T-helper 1 cell treated with Interleukin-12 subunit alpha and Interleukin-12 subunit beta and Interleukin-4 antibody, amounts not matched to agents 30 μg/mL and 1 μg/mL, for 36 hours (primary cell): ENCODE results near the gene ATF6.

Experiments
- H3K27ac Mint-ChIP-seq: one replicate; pipeline ENCODE4 v1.8.0; 2021; ENCODE audit warnings: mild to moderate bottlenecking, mixed read lengths
- H3K27me3 Mint-ChIP-seq: one replicate; pipeline ENCODE4 v1.8.0; 2021; ENCODE audit warnings: low read depth, mixed read lengths
- H3K36me3 Mint-ChIP-seq: one replicate; pipeline ENCODE4 v1.8.0; 2021; ENCODE audit warnings: low read depth, mixed read lengths
- H3K4me1 Mint-ChIP-seq: one replicate; pipeline ENCODE4 v1.8.0; 2021; ENCODE audit warnings: low read depth, mixed read lengths
- H3K4me3 Mint-ChIP-seq: one replicate; pipeline ENCODE4 v1.8.0; 2021; ENCODE audit warnings: mild to moderate bottlenecking, moderate library complexity, mixed read lengths
- H3K9me3 Mint-ChIP-seq: one replicate; pipeline ENCODE4 v1.8.0; 2021; ENCODE audit warnings: mixed read lengths

Gene ATF6

GRCh38 chr1:161972828-161973227 lies 206.7 kb downstream of the ATF6 start:
- Mint-ChIP-seq H3K27me3 (no peaks in the 10 kb centered on the region), H3K9me3 (no peaks in the 10 kb centered on the region), H3K4me1 (no peaks in the 10 kb centered on the region), H3K36me3 (peaks cover 2% of the 10 kb centered on the region), H3K4me3 (no peak overlapping the region), H3K27ac (no peak overlapping the region)

GRCh38 chr1:161973924-161974845 lies 208.1 kb downstream of the ATF6 start:
- Mint-ChIP-seq H3K27me3 (no peaks in the 10 kb centered on the region), H3K36me3 (no peaks in the 10 kb centered on the region), H3K4me3 (no peak overlapping the region), H3K4me1 (no peaks in the 10 kb centered on the region), H3K9me3 (no peaks in the 10 kb centered on the region), H3K27ac (no peak overlapping the region)

- no peak overlapping the region for H3K27ac Mint-ChIP-seq
- H3K4me3 Mint-ChIP-seq = no peak overlapping the region
- H3K27me3 Mint-ChIP-seq = no peaks in the 10 kb centered on the region
- no peaks in the 10 kb centered on the region for H3K9me3 Mint-ChIP-seq
- H3K4me1 Mint-ChIP-seq = no peaks in the 10 kb centered on the region
- no peaks in the 10 kb centered on the region for H3K36me3 Mint-ChIP-seq
Measured at GRCh38 chr1:161978011-161978790, 212.1 kb downstream of the ATF6 start.

GRCh38 chr1:161981126-161981525 lies 215.0 kb downstream of the ATF6 start:
- Mint-ChIP-seq H3K4me3 (no peak overlapping the region), H3K36me3 (no peaks in the 10 kb centered on the region), H3K9me3 (no peaks in the 10 kb centered on the region), H3K4me1 (no peaks in the 10 kb centered on the region), H3K27ac (no peak overlapping the region), H3K27me3 (no peaks in the 10 kb centered on the region)

- no peak overlapping the region for H3K4me3 Mint-ChIP-seq
- no peaks in the 10 kb centered on the region for H3K4me1 Mint-ChIP-seq
- H3K9me3 Mint-ChIP-seq = peaks cover under 1% of the 10 kb centered on the region
- H3K27ac Mint-ChIP-seq = no peak overlapping the region
- no peaks in the 10 kb centered on the region for H3K36me3 Mint-ChIP-seq
- H3K27me3 Mint-ChIP-seq = no peaks in the 10 kb centered on the region
Measured at GRCh38 chr1:161981735-161982506, 215.8 kb downstream of the ATF6 start.

GRCh38 chr1:161982507-161982895 lies 216.4 kb downstream of the ATF6 start:
- Mint-ChIP-seq H3K9me3 (peaks cover 6% of the 10 kb centered on the region), H3K4me1 (no peaks in the 10 kb centered on the region), H3K36me3 (no peaks in the 10 kb centered on the region), H3K27ac (no peak overlapping the region), H3K4me3 (no peak overlapping the region), H3K27me3 (peaks cover 3% of the 10 kb centered on the region)

- Mint-ChIP-seq H3K4me1 (no peaks in the 10 kb centered on the region), H3K9me3 (peaks cover 8% of the 10 kb centered on the region), H3K36me3 (no peaks in the 10 kb centered on the region), H3K27me3 (peaks cover 3% of the 10 kb centered on the region), H3K27ac (no peak overlapping the region), H3K4me3 (no peak overlapping the region)
Measured at GRCh38 chr1:161982917-161983316, 216.8 kb downstream of the ATF6 start.

- no peak overlapping the region for H3K4me3 Mint-ChIP-seq
Measured at GRCh38 chr1:161983725-161984124, 217.6 kb downstream of the ATF6 start.

GRCh38 chr1:161985301-161985822 lies 219.2 kb downstream of the ATF6 start:
- Mint-ChIP-seq H3K4me1 (no peaks in the 10 kb centered on the region), H3K36me3 (no peaks in the 10 kb centered on the region)

More at GRCh38 chr1:161983725-161984124, 217.6 kb downstream of the ATF6 start:
- Mint-ChIP-seq H3K36me3 (no peaks in the 10 kb centered on the region), H3K9me3 (peaks cover 11% of the 10 kb centered on the region), H3K4me1 (no peaks in the 10 kb centered on the region), H3K27me3 (peaks cover 3% of the 10 kb centered on the region), H3K27ac (no peak overlapping the region)

GRCh38 chr1:161986328-161986727 lies 220.2 kb downstream of the ATF6 start:
- H3K27ac Mint-ChIP-seq = no peak overlapping the region
- no peak overlapping the region for H3K4me3 Mint-ChIP-seq
- peaks cover 12% of the 10 kb centered on the region for H3K27me3 Mint-ChIP-seq
- H3K36me3 Mint-ChIP-seq = no peaks in the 10 kb centered on the region
- H3K9me3 Mint-ChIP-seq = peaks cover 19% of the 10 kb centered on the region
- no peaks in the 10 kb centered on the region for H3K4me1 Mint-ChIP-seq

More at GRCh38 chr1:161985301-161985822, 219.2 kb downstream of the ATF6 start:
- Mint-ChIP-seq H3K4me3 (no peak overlapping the region), H3K9me3 (peaks cover 16% of the 10 kb centered on the region), H3K27ac (no peak overlapping the region), H3K27me3 (peaks cover 7% of the 10 kb centered on the region)

- H3K27me3 Mint-ChIP-seq = peaks cover 12% of the 10 kb centered on the region
- no peaks in the 10 kb centered on the region for H3K36me3 Mint-ChIP-seq
- peaks cover 19% of the 10 kb centered on the region for H3K9me3 Mint-ChIP-seq
- no peaks in the 10 kb centered on the region for H3K4me1 Mint-ChIP-seq
- H3K27ac Mint-ChIP-seq = no peak overlapping the region
- no peak overlapping the region for H3K4me3 Mint-ChIP-seq
Measured at GRCh38 chr1:161987303-161987702, 221.2 kb downstream of the ATF6 start.

GRCh38 chr1:161987872-161988271 lies 221.8 kb downstream of the ATF6 start:
- Mint-ChIP-seq H3K27ac (no peak overlapping the region), H3K27me3 (peaks cover 12% of the 10 kb centered on the region), H3K36me3 (no peaks in the 10 kb centered on the region), H3K4me3 (no peak overlapping the region), H3K4me1 (no peaks in the 10 kb centered on the region), H3K9me3 (peaks cover 19% of the 10 kb centered on the region)

GRCh38 chr1:161988413-161988812 lies 222.3 kb downstream of the ATF6 start:
- no peak overlapping the region for H3K4me3 Mint-ChIP-seq
- no peaks in the 10 kb centered on the region for H3K36me3 Mint-ChIP-seq
- H3K4me1 Mint-ChIP-seq = no peaks in the 10 kb centered on the region
- H3K27ac Mint-ChIP-seq = no peak overlapping the region
- peaks cover 19% of the 10 kb centered on the region for H3K9me3 Mint-ChIP-seq
- peaks cover 12% of the 10 kb centered on the region for H3K27me3 Mint-ChIP-seq

GRCh38 chr1:161989108-161989507 lies 223.0 kb downstream of the ATF6 start:
- Mint-ChIP-seq H3K9me3 (peaks cover 19% of the 10 kb centered on the region), H3K4me3 (no peak overlapping the region), H3K36me3 (no peaks in the 10 kb centered on the region), H3K27me3 (peaks cover 12% of the 10 kb centered on the region), H3K27ac (no peak overlapping the region), H3K4me1 (no peaks in the 10 kb centered on the region)
